Measurements from ENCODE around the gene HERPUD2.
"Not testable (repeated sequence)": the region's sequence is repeated elsewhere in the genome, so short reads cannot be mapped to it uniquely, and the experiment has no call there.

The HERPUD2 gene

DNA sequence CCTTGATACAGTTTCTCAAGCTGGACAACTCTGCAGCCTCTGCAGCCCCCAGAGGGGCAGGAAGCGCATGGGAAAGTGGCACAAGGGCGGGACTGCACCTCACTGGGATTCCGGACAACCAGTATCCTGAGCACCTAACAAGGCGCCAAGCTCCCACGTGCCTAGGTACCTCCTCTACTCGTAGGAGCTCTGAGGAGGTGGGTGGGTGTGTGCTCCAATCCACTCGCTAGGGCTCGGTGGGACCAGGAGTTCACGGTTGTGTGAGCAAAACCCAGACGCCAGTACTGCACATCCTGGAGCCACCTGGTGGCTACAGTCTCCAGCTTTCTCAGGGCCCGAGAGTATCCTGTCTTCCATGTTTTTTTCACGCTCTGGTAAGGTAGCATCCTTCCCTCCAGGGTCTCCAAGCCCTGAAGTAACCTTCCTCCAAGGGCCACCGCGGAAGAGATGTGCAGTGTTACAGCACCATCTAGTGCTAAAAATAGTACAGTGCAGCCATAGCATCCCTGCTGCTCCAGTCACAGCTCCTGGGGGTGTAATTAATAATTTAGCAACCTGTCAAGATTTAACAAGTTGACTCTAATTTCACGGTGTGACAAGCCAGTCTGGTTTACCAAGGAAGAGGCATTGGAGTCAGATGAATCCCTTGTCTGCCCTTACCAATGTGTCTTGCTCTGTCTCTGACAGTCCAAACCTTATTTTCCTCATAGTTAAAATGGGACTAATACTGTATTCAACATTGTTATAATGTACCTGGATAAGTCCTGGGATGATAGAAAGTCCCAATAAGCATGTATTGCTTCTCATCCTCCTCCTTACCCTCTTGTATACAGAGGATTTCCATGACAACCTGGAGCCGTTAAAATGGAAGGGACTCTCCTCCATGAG, 70.4 kb downstream of the HERPUD2 start:
- in situ Hi-C loops (cut with HindIII; ENCODE audit: low sequenced_read_pairs): no loop called here

DNA sequence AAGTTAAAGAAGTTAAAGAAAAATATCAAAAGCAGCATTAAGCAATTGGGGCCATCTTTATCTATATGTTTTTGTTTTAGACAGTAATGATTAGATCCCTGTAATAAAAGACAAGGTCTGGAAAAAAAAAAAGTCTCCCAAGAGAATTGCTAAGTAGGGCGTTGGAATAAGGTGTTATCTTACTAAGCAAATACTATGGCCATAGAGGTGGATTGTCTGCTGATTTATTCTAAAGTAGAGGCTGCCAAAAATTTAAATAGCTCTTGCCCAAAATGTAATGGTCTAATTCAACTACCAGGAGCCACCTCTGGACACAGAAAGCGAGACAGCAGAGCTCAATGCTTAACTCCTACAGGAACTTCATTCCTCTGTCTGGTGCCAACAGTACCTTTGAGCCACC, 71.6 kb downstream of the HERPUD2 start:
- in situ Hi-C loops (cut with HindIII; ENCODE audit: low sequenced_read_pairs): no loop called here

DNA sequence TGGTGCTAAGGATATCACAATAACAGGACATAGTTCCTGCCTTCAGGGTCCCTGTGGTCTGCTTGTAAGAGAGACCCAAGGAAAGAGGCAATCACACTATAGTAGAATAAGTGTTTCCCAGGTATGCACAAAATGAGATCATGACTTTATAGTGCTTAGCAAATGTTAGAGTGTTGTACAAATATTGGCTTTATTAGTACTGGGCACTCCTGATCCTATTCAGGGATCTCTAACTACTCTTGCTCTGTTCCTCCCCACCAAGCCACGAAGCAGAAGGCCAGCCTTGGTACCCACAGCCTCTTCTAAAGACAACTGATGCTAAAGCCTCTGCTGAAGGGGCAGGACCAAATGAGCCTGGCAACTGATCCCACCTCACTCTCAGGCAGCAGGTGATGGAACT, 75.1 kb downstream of the HERPUD2 start:
- in situ Hi-C loops (cut with HindIII; ENCODE audit: low sequenced_read_pairs): no loop called here

DNA sequence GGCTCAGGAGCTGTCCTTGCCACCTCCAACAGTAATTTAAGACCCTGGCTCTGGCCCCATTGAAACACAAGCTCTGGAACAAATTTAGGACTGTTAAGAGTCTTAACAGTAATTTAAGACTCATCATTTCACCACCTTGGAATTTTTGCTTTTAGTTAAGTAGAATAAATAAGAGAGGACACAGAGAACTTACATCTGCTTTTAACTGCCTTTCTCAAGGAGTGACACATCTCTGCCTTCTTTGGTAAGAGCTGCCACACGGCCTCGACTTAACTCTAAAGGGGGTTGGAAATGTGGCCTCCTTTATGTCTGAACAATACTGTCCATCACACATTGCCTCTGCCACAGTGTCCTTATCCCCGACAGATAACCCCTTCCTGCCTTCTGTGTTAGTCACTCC, 77.9 kb downstream of the HERPUD2 start:
- in situ Hi-C loops (cut with HindIII; ENCODE audit: low sequenced_read_pairs): no loop called here

DNA sequence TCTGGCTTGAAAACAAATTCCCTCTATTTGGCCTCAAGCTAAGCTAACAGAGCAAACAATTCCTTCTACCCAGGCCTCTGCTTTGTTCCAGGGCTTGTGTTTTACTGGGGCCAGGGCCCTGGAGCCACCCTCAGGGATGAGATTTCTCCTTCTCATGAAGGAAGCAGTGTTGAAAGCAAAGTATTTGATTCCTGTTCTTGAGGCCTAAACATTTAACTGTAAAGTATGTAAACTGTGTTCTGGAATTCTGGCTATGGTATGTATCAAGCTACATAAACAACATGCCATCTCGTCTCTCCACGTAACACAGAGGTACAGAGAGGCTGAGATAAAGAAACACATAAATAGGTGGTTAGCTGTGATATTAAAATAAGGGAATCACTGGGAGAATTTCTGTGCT, 81.8 kb downstream of the HERPUD2 start:
- in situ Hi-C loops (cut with HindIII; ENCODE audit: low sequenced_read_pairs): loop anchor here (5.0 kb wide), 1 partner anchor 141 kb away; no protein-coding TSS in a partner anchor

DNA sequence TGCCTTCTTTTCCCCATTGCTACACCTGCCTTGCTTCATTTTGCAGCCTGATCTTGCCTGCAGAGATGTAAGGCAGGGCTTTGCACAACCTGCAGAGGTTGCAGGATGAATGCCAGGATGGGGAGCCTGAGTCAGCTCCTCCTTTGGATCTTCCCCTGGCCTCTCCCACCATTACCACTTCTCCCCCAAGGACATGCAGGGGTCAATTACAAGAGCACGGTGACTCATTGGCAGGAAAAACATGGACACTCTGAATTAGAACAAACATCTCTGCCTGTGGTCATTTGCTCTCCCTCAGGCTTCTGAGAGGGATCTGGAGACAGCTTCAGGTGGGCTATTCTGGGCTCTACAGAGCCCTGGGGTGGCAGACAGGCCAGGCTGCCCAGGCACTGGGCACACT, 89.2 kb downstream of the HERPUD2 start:
- in situ Hi-C loops (cut with HindIII; ENCODE audit: low sequenced_read_pairs): no loop called here

DNA sequence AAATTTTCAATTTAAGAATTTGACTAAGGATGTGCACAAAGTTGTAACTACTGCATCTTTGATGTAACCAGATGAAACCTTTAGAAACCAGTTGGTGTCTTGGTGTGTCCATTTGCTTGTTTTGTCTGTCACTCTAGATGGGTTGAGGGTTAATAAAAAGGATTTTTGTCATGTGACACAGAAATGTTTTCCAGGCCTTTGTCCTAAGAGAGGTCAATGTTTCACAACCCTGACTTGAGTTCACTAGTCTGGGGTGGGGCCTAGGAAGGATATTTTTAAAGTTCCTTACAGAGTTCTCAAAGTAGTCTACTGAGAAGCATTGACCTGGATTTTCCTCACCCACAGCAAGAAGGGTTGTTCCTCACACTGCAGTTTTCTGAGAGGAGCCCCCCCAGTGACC, 90.3 kb downstream of the HERPUD2 start:
- in situ Hi-C loops (cut with HindIII; ENCODE audit: low sequenced_read_pairs): no loop called here

DNA sequence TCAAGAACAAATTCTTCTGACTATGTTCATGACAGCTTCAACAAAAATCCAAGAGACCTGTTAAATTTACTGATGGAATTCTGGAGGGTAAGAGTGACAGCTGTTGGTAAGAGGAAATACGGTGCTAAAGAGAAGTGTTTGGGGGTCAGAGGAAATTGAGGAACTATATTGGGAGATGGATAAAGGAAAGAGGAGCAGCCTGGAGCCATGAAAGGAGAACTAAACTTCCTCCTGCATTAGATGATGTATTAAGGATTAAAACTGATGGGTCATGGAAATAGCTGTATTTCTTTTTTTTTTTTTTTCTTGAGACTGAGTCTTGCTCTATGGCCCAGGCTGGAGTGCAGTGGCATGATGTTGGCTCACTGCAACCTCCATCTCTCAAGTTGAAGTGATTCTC, 95.3 kb downstream of the HERPUD2 start:
- in situ Hi-C loops (cut with HindIII; ENCODE audit: low sequenced_read_pairs): no loop called here

DNA sequence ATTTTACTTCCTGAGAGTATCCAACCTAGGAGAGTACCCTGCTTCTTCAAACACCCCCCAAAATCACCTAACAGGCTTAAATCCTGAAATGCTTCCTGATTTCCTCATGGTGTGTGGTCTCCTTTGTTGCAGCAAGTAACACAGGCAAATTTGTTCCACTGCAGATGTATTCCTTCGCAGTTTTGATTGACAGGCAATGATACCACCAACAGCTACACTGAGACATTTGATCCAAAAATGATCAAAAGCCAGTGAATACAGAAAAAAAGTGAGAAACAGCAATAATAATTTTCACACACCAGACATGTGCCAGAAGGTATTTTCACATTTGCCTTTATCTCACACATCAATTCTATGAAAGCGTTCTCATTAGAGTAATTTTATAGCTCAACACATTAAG, 95.9 kb downstream of the HERPUD2 start:
- in situ Hi-C loops (cut with HindIII; ENCODE audit: low sequenced_read_pairs): no loop called here

DNA sequence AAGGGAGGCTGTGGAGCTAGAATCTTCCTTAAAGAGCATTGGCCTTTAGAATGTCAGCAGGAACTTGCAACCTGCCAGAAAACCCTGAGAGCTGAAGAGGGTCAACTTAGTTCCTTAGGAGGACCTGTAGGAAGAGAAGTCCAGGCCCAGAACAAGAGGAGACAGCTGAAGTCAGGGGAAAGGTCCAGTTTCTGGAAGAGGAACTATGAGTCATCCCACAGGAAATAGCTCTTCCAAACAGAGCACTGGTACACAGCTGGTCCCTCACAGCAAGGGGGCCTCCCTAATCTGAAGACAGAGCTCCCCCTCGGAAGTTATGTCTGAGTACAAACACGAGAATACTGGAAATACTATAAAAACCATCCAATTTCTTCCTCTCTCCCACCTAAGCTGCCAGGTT, 98.9 kb downstream of the HERPUD2 start:
- in situ Hi-C loops (cut with HindIII; ENCODE audit: low sequenced_read_pairs): no loop called here

DNA sequence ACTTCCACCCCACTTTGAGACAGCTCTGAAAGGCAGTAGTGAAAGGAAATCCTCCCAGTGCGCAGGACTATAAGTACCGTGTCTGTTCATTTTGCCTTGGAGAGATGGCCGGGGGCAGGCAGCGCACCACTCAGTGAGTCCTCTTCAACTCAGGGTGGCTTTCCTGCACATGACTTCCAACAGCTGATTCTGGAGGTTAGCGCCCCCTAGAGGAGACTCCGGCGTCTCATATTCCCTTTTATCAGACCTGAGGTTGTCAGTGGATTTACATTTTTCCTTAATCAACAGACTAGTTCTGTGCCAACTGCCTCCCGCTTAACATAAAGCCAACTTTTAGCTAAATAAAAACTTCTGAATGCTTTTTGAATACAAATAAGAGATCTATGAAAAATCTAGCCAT, 101.0 kb downstream of the HERPUD2 start:
- in situ Hi-C loops (cut with HindIII; ENCODE audit: low sequenced_read_pairs): no loop called here

DNA sequence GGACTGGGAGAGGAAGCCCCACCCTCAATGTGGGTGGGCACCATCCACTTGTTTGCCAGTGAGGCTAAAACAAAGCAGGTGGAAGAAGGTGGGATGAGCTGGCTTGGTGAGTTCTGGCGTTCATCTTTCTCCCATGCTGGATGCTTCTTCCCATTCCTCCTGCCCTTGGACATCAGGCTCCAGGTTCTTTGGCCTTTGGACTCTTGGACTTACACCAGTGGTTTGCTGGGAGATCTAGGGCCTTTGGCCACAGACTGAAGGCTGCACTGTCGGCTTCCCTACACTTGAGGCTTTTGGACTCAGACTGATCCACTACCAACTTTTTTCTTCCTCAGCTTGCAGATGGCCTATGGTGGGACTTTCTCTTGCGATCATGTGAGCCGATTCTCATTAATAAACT, 106.3 kb downstream of the HERPUD2 start:
- in situ Hi-C loops (cut with HindIII; ENCODE audit: low sequenced_read_pairs): no loop called here

DNA sequence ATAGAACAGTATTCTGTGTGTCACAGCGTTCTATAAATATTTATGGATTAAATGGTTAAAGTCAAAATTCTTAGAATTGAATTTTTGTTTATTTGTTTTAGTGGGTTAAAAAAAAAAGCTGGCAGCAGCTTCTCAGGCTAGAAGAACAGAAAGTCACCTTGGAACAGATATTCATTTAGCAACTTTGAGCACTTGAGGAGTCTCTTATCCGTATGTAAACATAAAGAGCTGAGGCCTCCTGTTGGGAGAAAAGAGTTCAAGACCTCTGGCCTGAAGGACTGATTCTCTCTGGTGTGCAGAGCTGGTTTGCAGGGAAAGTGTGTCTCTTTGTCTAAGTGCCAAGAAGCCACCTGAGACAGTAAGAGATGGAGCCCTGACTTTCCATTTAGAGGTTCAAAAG, 109.9 kb downstream of the HERPUD2 start:
- in situ Hi-C loops (cut with HindIII; ENCODE audit: low sequenced_read_pairs): no loop called here

DNA sequence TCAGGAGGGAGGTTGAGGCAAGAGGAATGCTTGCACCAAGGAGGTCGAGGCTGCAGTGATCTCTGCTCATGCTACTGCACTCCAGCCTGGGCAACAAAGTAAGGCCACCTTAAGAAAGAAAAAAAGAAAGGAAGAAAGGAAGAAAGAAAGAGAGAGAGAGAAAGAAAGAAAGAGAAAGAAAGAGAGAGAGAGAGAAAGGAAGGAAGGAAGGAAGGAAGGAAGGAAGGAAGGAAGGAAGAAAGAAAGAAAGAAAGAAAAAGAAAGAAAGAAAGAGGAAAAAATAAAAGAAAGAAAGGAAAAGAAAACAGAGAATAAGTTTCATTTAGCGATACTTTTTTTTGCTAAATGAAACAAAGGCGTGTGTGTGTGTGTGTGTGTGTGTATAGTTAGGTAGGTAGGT, 110.4 kb downstream of the HERPUD2 start:
- in situ Hi-C loops (cut with HindIII; ENCODE audit: low sequenced_read_pairs): not testable (repeated sequence)
